ENCODE data around the gene HSBP1L1.

Gene HSBP1L1

GRCh38 chr18:79952996-79953559 lies 11.4 kb upstream of the HSBP1L1 start:
- Histone ChIP-seq H3K4me1 (ENCODE audit: control insufficient read depth, insufficient read depth, low read depth, low read length) (peaks cover 27% of the 10 kb centered on the region), H2BK15ac (ENCODE audit: low read depth, poor library complexity, severe bottlenecking) (no peak overlapping the region), H3K4me2 (ENCODE audit: low read length, poor library complexity, severe bottlenecking) (no peak overlapping the region), H3K23ac (ENCODE audit: low read length in 2 of 2) (no peak overlapping the region), H2AFZ (ENCODE audit: low read depth, low read length) (no peak overlapping the region), H2BK120ac (ENCODE audit: low read depth, low read length) (no peak overlapping the region), H3K4ac (ENCODE audit: low read depth in 1 of 2, low read length in 2 of 2) (peak overlapping the region in 1 of 2 experiments; percentile 13), H4K8ac (ENCODE audit: low read length) (no peak overlapping the region), H2BK12ac (ENCODE audit: low read length in 2 of 2) (no peak overlapping the region), H3K79me1 (replicated peaks; ENCODE audit: low read length, poor library complexity, severe bottlenecking) (peaks cover 19% of the 10 kb centered on the region), H2BK5ac (ENCODE audit: low read depth, low read length, poor library complexity, severe bottlenecking) (no peak overlapping the region), H3K27ac (ENCODE audit: low read length, poor library complexity, severe bottlenecking) (no peak overlapping the region), H3K9me3 (ENCODE audit: control insufficient read depth, low read length) (no peaks in the 10 kb centered on the region), H3K9ac (ENCODE audit: low read length) (no peak overlapping the region), H4K91ac (ENCODE audit: low read length) (no peak overlapping the region), H3K36me3 (ENCODE audit: control insufficient read depth in 1 of 2, insufficient read depth in 2 of 2, low read depth in 1 of 2, low read length in 2 of 2) (peaks cover 7 to 11% of the 10 kb centered on the region in 2 experiments), H3K18ac (ENCODE audit: low read depth in 1 of 2, low read length in 2 of 2) (peak overlapping the region in 1 of 2 experiments; percentile 68), H3K4me3 (ENCODE audit: insufficient read depth in 1 of 2, low read depth in 1 of 2, low read length in 2 of 2) (no peak overlapping the region), H2AK5ac (ENCODE audit: low read length, severe bottlenecking) (no peak overlapping the region), H3K14ac (ENCODE audit: low read length in 2 of 2) (no peak overlapping the region), H3K27me3 (ENCODE audit: control insufficient read depth in 1 of 2, insufficient read depth in 1 of 2, low read length in 2 of 2) (no peaks in the 10 kb centered on the region)
- DNase-seq = peak; percentile 18
- WGBS = 48% methylated on average over 24 of the region's 24 CpGs

- Histone ChIP-seq H3K4ac (ENCODE audit: low read depth in 1 of 2, low read length in 2 of 2) (no peak overlapping the region), H3K4me3 (ENCODE audit: insufficient read depth in 1 of 2, low read depth in 1 of 2, low read length in 2 of 2) (no peak overlapping the region), H3K18ac (ENCODE audit: low read depth in 1 of 2, low read length in 2 of 2) (no peak overlapping the region), H2BK15ac (ENCODE audit: low read depth, poor library complexity, severe bottlenecking) (no peak overlapping the region), H3K27me3 (ENCODE audit: control insufficient read depth in 1 of 2, insufficient read depth in 1 of 2, low read length in 2 of 2) (no peaks in the 10 kb centered on the region), H4K91ac (ENCODE audit: low read length) (no peak overlapping the region), H2BK5ac (ENCODE audit: low read depth, low read length, poor library complexity, severe bottlenecking) (no peak overlapping the region), H3K36me3 (ENCODE audit: control insufficient read depth in 1 of 2, insufficient read depth in 2 of 2, low read depth in 1 of 2, low read length in 2 of 2) (peaks cover 1 to 2% of the 10 kb centered on the region in 2 experiments), H3K27ac (ENCODE audit: low read length, poor library complexity, severe bottlenecking) (no peak overlapping the region), H4K8ac (ENCODE audit: low read length) (no peak overlapping the region), H3K14ac (ENCODE audit: low read length in 2 of 2) (no peak overlapping the region), H3K23ac (ENCODE audit: low read length in 2 of 2) (no peak overlapping the region), H2BK120ac (ENCODE audit: low read depth, low read length) (no peak overlapping the region), H2AK5ac (ENCODE audit: low read length, severe bottlenecking) (no peak overlapping the region), H2BK12ac (ENCODE audit: low read length in 2 of 2) (no peak overlapping the region), H3K9me3 (ENCODE audit: control insufficient read depth, low read length) (no peaks in the 10 kb centered on the region), H3K4me1 (ENCODE audit: control insufficient read depth, insufficient read depth, low read depth, low read length) (peaks cover 25% of the 10 kb centered on the region), H3K9ac (ENCODE audit: low read length) (no peak overlapping the region), H2AFZ (ENCODE audit: low read depth, low read length) (no peak overlapping the region), H3K4me2 (ENCODE audit: low read length, poor library complexity, severe bottlenecking) (no peak overlapping the region), H3K79me1 (replicated peaks; ENCODE audit: low read length, poor library complexity, severe bottlenecking) (peaks cover 8% of the 10 kb centered on the region)
- DNase-seq = peak; percentile 24
- 89% methylated on average over 9 of the region's 10 CpGs for WGBS
Measured at GRCh38 chr18:79953971-79954651, 10.3 kb upstream of the HSBP1L1 start.

GRCh38 chr18:79954791-79955190 lies 9.7 kb upstream of the HSBP1L1 start:
- Histone ChIP-seq H3K23ac (ENCODE audit: low read length in 2 of 2) (no peak overlapping the region), H2BK15ac (ENCODE audit: low read depth, poor library complexity, severe bottlenecking) (no peak overlapping the region), H2BK5ac (ENCODE audit: low read depth, low read length, poor library complexity, severe bottlenecking) (no peak overlapping the region), H3K27me3 (ENCODE audit: control insufficient read depth in 1 of 2, insufficient read depth in 1 of 2, low read length in 2 of 2) (no peaks in the 10 kb centered on the region), H3K18ac (ENCODE audit: low read depth in 1 of 2, low read length in 2 of 2) (no peak overlapping the region), H2BK120ac (ENCODE audit: low read depth, low read length) (no peak overlapping the region), H3K4me1 (ENCODE audit: control insufficient read depth, insufficient read depth, low read depth, low read length) (peaks cover 24% of the 10 kb centered on the region), H3K14ac (ENCODE audit: low read length in 2 of 2) (no peak overlapping the region), H3K79me1 (replicated peaks; ENCODE audit: low read length, poor library complexity, severe bottlenecking) (peaks cover 7% of the 10 kb centered on the region), H3K4ac (ENCODE audit: low read depth in 1 of 2, low read length in 2 of 2) (no peak overlapping the region), H2AFZ (ENCODE audit: low read depth, low read length) (no peak overlapping the region), H2AK5ac (ENCODE audit: low read length, severe bottlenecking) (no peak overlapping the region), H3K27ac (ENCODE audit: low read length, poor library complexity, severe bottlenecking) (no peak overlapping the region), H3K4me2 (ENCODE audit: low read length, poor library complexity, severe bottlenecking) (no peak overlapping the region), H3K36me3 (ENCODE audit: control insufficient read depth in 1 of 2, insufficient read depth in 2 of 2, low read depth in 1 of 2, low read length in 2 of 2) (peaks cover 0 to 2% of the 10 kb centered on the region in 2 experiments), H3K4me3 (ENCODE audit: insufficient read depth in 1 of 2, low read depth in 1 of 2, low read length in 2 of 2) (no peak overlapping the region), H3K9ac (ENCODE audit: low read length) (no peak overlapping the region), H4K8ac (ENCODE audit: low read length) (no peak overlapping the region), H2BK12ac (ENCODE audit: low read length in 2 of 2) (no peak overlapping the region), H4K91ac (ENCODE audit: low read length) (no peak overlapping the region), H3K9me3 (ENCODE audit: control insufficient read depth, low read length) (no peaks in the 10 kb centered on the region)
- 93% methylated on average over 5 of the region's 5 CpGs for WGBS
- no peak for DNase-seq

GRCh38 chr18:79955302-79956075 lies 9.0 kb upstream of the HSBP1L1 start:
- Histone ChIP-seq H3K79me1 (replicated peaks; ENCODE audit: low read length, poor library complexity, severe bottlenecking) (peaks cover 2% of the 10 kb centered on the region), H3K27me3 (ENCODE audit: control insufficient read depth in 1 of 2, insufficient read depth in 1 of 2, low read length in 2 of 2) (no peaks in the 10 kb centered on the region), H2BK12ac (ENCODE audit: low read length in 2 of 2) (no peak overlapping the region), H2AK5ac (ENCODE audit: low read length, severe bottlenecking) (no peak overlapping the region), H3K36me3 (ENCODE audit: control insufficient read depth in 1 of 2, insufficient read depth in 2 of 2, low read depth in 1 of 2, low read length in 2 of 2) (peaks cover 0 to 2% of the 10 kb centered on the region in 2 experiments), H3K4me2 (ENCODE audit: low read length, poor library complexity, severe bottlenecking) (no peak overlapping the region), H3K9ac (ENCODE audit: low read length) (no peak overlapping the region), H3K9me3 (ENCODE audit: control insufficient read depth, low read length) (no peaks in the 10 kb centered on the region), H2BK5ac (ENCODE audit: low read depth, low read length, poor library complexity, severe bottlenecking) (no peak overlapping the region), H2BK15ac (ENCODE audit: low read depth, poor library complexity, severe bottlenecking) (no peak overlapping the region), H3K23ac (ENCODE audit: low read length in 2 of 2) (no peak overlapping the region), H3K4me1 (ENCODE audit: control insufficient read depth, insufficient read depth, low read depth, low read length) (peaks cover 17% of the 10 kb centered on the region), H3K4ac (ENCODE audit: low read depth in 1 of 2, low read length in 2 of 2) (no peak overlapping the region), H2AFZ (ENCODE audit: low read depth, low read length) (no peak overlapping the region), H4K8ac (ENCODE audit: low read length) (no peak overlapping the region), H3K18ac (ENCODE audit: low read depth in 1 of 2, low read length in 2 of 2) (no peak overlapping the region), H2BK120ac (ENCODE audit: low read depth, low read length) (no peak overlapping the region), H3K27ac (ENCODE audit: low read length, poor library complexity, severe bottlenecking) (no peak overlapping the region), H3K14ac (ENCODE audit: low read length in 2 of 2) (no peak overlapping the region), H3K4me3 (ENCODE audit: insufficient read depth in 1 of 2, low read depth in 1 of 2, low read length in 2 of 2) (no peak overlapping the region), H4K91ac (ENCODE audit: low read length) (no peak overlapping the region)
- 88% methylated on average over 11 of the region's 12 CpGs for WGBS
- peak; percentile 19 for DNase-seq
